Jurkat, Clone E6-1 (cell line): ENCODE data around the gene BACH1.

Experiments
- DNase-seq: peaks from one replicate; pipeline ENCODE4 v3.0.0-alpha.2; 2011; ENCODE audit warnings: low read depth, low spot score
- H3K4me3 ChIP-seq: 2 replicates; pipeline ENCODE4 v1.5.1; 2011; ENCODE audit warnings: mild to moderate bottlenecking, low read length, control low read depth, moderate library complexity

The BACH1 gene

GRCh38 chr21:29288239-29288638 lies 10.5 kb upstream of the BACH1 start:
- no peak for DNase-seq
- H3K4me3 ChIP-seq: no peak overlapping the region

- no peak for DNase-seq
These were observed 9.4 kb upstream of the BACH1 start for GRCh38 chr21:29289317-29289716.

GRCh38 chr21:29290240-29290639 lies 8.5 kb upstream of the BACH1 start:
- DNase-seq: no peak
- no peak overlapping the region for H3K4me3 ChIP-seq

More at GRCh38 chr21:29289317-29289716, 9.4 kb upstream of the BACH1 start:
- H3K4me3 ChIP-seq: no peak overlapping the region

- no peak for DNase-seq
These were observed 5.2 kb upstream of the BACH1 start for GRCh38 chr21:29293495-29293894.

GRCh38 chr21:29295066-29295650 lies 3.6 kb upstream of the BACH1 start:
- no peak overlapping the region for H3K4me3 ChIP-seq
- DNase-seq: no peak

More at GRCh38 chr21:29293495-29293894, 5.2 kb upstream of the BACH1 start:
- no peak overlapping the region for H3K4me3 ChIP-seq

GRCh38 chr21:29296446-29296845 lies 2.3 kb upstream of the BACH1 start:
- no peak for DNase-seq
- no peak overlapping the region for H3K4me3 ChIP-seq

GRCh38 chr21:29297483-29298347 lies 1.0 kb upstream of the BACH1 start:
- no peak for DNase-seq
- H3K4me3 ChIP-seq: peak overlapping the region; percentile 47

- H3K4me3 ChIP-seq: peak overlapping the region; percentile 95
- DNase-seq: no peak
These were observed 559 bp downstream of the BACH1 start for GRCh38 chr21:29299046-29299915.

GRCh38 chr21:29299916-29300806 lies 1.4 kb downstream of the BACH1 start:
- H3K4me3 ChIP-seq: peak overlapping the region; percentile 95
- peak; percentile 60 for DNase-seq

- DNase-seq: no peak
- no peak overlapping the region for H3K4me3 ChIP-seq
These were observed 2.1 kb downstream of the BACH1 start for GRCh38 chr21:29300807-29301138.

GRCh38 chr21:29301691-29302090 lies 3.0 kb downstream of the BACH1 start:
- no peak for DNase-seq
- H3K4me3 ChIP-seq: no peak overlapping the region

GRCh38 chr21:29302359-29302875 lies 3.7 kb downstream of the BACH1 start:
- H3K4me3 ChIP-seq: no peak overlapping the region
- DNase-seq: no peak

GRCh38 chr21:29303288-29303687 lies 4.6 kb downstream of the BACH1 start:
- DNase-seq: no peak
- no peak overlapping the region for H3K4me3 ChIP-seq

GRCh38 chr21:29304597-29304996 lies 5.9 kb downstream of the BACH1 start:
- H3K4me3 ChIP-seq: no peak overlapping the region
- no peak for DNase-seq

- no peak overlapping the region for H3K4me3 ChIP-seq
- DNase-seq: no peak
These were observed 6.3 kb downstream of the BACH1 start for GRCh38 chr21:29305068-29305467.

- DNase-seq: no peak
- no peak overlapping the region for H3K4me3 ChIP-seq
These were observed 6.8 kb downstream of the BACH1 start for GRCh38 chr21:29305561-29305960.

GRCh38 chr21:29306920-29307319 lies 8.2 kb downstream of the BACH1 start:
- H3K4me3 ChIP-seq: no peak overlapping the region
- no peak for DNase-seq

- H3K4me3 ChIP-seq: no peak overlapping the region
- no peak for DNase-seq
These were observed 9.2 kb downstream of the BACH1 start for GRCh38 chr21:29307718-29308455.
